Stimulated activated CD4-positive, alpha-beta T cell treated with anti-CD3 and anti-CD28 coated beads, Interleukin-2, amount 100 ng/mL, for 4 hours (primary cell): ENCODE measurements around the gene SRGN.

Experiments used
- DNase-seq: peaks from one replicate; pipeline ENCODE4 v3.0.0-alpha.2; 2020; ENCODE audit warnings: low read depth

Gene SRGN

GRCh38 chr10:69061305-69062161, 26.4 kb upstream of the SRGN start:
- no peak for DNase-seq

DNA sequence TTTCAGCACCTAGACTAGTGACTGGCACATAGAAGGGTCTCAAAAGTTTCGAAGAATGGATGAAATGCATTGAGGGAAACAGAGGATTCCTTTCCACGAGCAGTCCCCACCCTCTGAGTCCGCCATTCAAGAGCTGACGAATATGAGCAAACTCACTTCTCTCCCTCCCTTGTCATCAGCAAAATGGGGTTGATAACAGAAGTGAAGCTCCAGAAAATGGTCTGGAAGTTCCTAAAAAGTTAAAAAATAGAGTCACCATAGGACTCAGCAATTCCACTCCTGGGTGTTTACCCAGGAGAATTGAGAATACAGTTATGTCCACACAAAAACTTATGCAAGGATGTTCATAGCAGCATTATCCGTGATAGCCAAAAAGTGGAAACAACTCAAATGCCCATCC, 25.0 kb upstream of the SRGN start:
- no peak for DNase-seq

GRCh38 chr10:69064762-69065328, 23.1 kb upstream of the SRGN start:
- DNase-seq = no peak

DNA sequence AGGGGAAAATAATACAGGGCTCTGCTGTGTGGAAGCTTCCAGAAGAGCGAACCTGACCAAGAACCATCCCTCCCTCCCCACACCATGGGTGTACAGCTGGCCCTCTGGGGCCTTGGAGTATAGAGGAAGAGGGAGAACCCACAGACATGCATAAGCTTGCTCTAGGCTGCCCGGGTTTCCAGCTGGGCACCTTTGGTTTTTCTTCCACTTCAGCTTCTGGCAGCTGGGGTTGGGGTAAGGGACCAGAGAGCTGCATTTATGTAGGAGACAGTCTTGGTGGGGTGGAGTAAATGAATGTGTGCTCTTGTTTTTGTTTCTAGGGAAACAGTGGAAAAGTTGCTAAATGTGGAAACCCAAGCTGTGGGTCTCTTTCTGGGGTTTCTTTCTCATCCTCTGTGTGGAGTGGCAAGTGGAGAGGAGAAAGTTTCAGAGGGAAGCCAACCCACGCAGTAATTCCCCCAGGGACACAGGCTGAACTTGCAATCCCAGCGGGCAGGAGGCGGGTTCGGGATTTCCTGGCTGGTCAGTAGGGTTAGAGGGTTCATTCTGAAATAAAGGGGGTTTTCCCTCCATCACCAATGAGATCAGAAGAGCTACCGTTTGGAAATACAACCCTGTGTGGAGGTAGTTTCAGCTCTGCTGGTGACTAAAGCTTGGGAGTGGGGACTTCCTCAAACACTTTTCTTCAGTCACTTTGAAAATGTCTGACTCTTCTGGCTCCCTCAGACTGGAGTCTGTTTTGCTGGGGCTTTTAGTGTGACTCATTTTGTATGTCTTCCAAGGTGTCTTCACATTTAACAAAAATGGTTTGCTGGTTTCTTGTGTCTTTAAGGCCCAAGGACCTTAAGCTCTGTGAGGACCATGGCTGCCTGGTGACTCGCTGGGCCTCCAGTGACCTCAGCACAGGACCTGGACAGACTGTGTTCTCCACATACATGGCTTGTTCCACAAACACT, 22.2 kb upstream of the SRGN start:
- DNase-seq = no peak

GRCh38 chr10:69067189-69067588, 20.7 kb upstream of the SRGN start:
- DNase-seq = no peak

GRCh38 chr10:69068549-69068948, 19.4 kb upstream of the SRGN start:
- no peak for DNase-seq

GRCh38 chr10:69069090-69070042, 18.5 kb upstream of the SRGN start:
- DNase-seq = no peak

- no peak for DNase-seq
Measured at GRCh38 chr10:69070951-69071350, 17.0 kb upstream of the SRGN start.

DNA sequence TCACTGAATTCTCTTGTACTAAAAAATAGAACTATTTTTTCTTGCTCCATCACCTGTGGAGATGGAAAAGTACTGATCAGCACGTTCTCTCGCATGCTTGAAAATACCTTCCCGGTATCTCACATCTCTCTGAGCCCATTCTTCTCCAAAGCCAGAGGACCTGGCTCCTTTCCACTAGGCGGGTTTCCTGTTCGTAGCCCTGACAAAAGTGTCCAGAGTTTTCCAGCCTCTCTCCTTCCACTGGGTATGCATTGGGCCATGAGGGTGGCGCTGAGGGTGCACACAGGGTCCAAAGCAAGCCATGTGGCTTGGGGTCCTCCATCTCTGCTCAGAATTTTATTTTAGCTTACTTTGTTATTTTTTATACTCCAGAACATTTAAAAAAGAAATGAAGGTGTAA, 16.3 kb upstream of the SRGN start:
- no peak for DNase-seq

DNA sequence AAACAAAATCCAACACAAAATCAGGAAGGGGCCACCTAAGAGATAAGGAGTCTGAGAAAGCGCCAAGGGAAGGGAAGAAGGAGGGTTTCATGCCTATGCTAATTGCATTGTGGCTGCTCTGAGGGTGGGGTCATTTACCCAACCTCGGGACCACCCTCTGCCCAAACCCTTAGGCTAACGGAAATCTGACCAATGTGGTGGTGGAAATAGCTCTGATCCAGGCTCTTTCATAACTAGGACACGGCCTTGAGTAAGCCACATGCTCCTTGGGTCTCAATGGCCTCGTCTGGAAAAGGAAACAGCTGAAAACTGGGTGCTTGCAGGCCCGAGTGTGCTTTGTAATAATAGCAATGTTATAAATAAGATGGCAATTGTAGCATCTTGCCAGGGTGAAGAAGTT, 14.9 kb upstream of the SRGN start:
- DNase-seq = no peak

DNA sequence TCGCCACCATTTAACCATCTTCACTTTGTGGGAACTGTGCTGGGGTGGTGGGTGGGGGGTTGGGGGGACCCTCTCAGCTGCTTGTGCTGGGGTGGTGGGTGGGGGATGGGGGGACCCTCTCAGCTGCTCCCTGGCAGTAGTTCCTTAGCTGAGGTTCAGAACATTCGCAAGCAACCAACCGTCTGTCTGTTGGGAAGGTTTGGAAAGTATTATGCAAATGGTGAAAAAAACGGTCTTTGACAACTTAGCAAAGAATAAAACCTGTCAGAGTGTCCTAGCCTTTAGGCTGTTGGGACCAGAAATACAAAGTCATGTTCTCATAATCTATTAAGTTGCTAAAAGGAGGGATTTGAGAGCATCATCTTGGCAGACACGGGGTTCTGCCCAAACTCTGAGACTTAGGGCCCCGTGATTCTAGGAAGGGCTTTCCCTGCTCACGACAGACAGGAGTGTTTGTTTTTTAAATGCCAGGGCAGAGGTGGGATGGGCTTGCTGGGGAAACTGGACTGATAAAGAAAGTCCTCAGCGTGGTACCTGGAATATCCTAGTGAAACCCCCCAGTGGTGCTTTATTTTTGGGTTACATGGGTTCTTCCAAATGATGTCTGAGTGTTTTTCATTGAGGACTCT, 14.1 kb upstream of the SRGN start:
- no peak for DNase-seq

- DNase-seq = no peak
Measured at GRCh38 chr10:69074532-69074931, 13.4 kb upstream of the SRGN start.

DNA sequence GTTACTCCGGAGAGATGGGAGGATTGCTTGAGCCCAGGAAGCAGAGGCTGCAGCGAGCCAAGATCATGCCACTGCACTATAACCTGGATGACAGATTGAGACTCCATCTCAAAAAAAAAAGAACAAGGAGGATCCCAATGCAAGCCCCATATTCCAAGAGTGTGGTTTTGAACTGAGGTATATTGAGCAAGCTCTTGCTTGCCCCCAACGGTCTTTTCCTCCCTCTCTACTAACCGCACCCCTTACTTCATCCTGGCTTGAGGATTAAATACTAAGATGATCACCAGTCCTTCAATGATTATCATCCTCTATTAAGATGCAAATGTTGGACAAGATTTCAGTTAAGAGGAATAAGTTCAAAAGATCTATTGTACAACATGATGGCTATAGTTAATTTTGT, 12.5 kb upstream of the SRGN start:
- no peak for DNase-seq

GRCh38 chr10:69078311-69078710, 9.6 kb upstream of the SRGN start:
- DNase-seq = no peak

DNA sequence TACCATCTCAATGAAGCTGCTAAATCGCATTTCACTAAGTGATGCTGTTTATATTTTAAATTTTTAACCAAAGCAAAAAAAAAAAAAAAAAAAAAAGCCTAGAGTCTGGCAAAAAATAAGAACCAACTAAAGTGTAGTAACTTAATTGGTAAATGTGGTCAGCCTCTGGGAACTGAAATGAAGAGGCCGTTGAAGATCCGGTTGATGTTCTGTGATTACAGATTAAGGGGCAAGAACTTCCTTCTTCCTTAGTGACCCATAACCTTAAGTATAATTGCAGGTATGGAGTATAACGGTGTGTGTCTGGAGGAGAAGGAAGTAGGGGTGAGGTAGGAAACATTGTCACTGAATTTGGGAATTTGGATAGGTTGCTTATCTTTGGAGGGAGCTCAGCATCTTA, 7.7 kb upstream of the SRGN start:
- DNase-seq = no peak

DNA sequence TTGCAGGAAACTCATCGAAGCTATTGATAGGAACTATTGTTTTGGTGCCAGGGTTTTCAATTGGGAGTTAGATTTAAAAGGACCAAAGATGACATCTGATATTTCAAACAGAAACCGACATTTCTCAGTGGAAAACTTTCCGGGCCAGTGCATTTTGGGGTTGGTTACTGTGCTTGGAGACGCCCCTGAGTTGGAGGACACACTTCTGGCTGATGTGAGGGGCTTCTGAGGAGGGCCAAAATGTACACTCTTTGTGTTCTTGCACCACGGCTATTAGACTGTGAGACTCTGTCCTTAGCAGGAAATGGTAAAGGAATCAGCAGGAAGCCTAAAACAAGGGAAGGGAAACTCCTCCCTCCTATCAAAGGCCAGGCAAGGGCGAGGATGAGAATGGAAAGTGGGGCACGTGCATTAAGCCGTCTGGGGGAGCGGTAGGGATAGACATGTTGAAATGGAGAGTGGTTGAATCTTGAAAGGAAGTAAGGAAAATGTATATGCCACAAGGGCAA, 1.8 kb upstream of the SRGN start:
- DNase-seq = no peak

DNA sequence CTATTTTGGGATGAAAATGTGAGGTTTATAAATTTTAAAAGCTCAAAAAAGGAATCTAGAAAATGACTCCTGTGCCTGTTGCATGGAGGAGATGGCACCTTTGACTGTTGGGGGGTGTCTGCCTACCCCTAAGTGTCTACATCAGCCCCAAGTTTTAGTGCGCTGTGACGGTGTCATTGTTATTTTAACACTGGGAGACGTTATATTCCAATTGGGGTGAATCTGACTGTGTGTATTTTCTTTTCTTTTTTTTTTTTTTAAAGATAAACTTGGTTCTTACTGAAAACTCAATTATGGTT, 517 bp downstream of the SRGN start:
- DNase-seq = no peak

DNA sequence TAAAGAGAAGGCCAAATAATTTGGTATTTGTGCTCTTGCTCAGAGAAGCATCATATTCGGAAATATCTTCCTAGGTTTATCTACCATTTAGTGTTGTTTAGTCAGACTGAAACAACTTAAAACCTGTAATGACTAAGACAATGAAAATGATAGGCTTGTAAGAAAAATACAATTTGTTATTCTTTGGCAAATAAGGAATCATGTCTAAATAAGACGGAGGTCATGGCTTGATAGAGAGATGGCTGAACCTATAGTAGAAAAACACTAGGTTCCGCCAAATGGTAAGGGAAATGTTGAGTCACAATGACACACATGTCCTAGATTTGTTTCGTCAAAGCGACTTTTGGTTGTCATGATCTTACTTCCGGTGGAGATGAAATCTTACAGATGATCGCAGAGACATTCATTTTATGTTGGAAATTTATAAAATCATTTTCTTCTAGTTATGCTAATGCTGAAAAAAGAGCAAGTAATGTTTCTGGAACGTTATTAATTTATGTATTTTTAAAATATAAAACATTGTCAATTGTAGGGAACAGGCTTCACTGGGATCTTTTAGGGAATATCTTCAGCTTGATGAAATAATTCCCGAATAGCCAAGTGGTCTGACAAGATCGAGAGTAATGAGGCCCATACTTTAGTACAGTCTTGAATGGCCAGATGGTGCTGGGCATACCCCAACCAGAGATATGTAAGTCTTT, 1.0 kb downstream of the SRGN start:
- peak; percentile 55 for DNase-seq

DNA sequence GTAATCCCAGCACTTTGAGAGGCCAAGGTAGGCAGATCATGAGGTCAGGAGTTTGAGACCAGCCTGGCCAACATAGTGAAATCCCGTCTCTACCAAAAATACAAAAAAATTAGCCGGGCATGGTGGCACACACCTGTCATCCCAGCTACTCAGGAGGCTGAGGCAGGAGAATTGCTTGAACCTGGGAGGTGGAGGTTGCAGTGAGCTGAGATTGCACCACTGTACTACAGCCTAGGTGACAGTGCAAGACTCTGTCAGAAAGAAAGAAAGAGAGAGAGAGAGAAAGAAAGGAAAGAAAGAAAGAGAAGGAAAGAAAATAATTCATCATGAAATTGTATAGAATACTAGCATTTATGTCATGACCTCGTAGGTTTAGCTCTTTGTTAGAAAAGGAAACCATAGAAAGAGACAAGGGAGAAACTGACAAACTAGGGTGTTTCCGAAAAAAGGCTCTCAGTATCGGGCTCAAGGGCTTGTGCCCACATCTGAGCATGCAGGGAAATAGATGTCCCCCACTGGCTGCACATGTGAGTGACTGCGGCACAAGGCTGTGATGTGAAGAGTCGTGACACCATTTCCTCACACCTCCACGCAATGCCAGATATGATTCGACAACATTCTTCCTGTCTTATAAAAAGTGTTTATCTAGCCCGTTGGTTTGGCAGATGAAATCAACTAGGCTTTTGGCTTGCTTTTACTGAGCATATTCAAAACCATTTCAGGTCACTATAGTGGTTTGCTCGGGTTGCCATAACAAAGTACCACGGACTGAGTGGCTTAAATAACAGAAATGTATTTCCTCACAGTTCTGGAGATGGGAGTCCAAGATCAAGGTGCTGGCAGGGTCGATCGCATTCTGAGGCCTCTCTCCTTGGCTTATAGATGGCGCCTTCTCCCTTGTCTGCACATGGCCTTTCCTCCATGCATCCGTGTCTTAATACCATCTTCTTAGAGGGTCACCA, 2.0 kb downstream of the SRGN start:
- peak; percentile 61 for DNase-seq
